ENCODE measurements around the gene TRIM46.
"Not testable (repeated sequence)": the region's sequence is repeated elsewhere in the genome, so short reads cannot be mapped to it uniquely, and the experiment has no call there.

Gene TRIM46

DNA sequence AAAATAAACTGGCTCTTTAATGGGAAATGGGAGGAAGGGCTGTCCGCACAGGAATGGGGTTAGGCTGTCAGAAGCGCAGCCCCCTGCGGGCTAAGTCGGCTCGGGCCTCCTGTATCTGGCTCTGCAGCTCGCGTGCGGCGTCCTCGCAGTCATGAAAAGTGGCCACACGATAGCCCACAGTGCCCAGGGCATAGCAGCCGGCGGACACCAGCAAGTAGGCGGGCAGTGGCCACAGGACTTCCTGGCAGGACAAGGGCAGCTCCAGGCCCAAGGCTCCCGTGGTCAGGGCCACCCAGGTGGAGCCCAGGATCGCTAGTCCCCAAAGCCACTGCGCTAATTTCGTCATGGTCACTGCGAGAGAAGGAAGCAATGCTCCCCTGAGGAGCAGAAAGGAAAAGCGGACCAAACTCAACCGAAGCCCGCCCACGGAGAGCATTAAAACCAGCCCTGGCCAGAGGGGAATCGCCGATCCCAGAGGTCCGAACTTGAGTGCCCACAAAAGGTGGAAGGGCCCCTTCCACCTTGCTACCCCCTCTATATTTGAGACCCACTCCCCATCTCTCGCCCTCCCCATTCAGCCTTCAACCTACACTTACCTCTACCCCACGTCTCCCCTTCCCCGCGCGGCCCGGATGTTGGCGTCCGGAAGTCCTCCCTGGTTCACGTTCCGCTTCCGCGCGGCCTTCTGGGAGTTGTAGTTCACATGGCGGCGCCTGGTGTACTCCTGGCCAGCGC, 33.6 kb upstream of the TRIM46 start, which contains the start of gene DPM3:
DPM3 (minus strand) TSS at position 637 of the 735 bp plus-strand sequence; CDS start at position 346, 291 bp downstream.
- peak; percentile 94 for DNase-seq

DNA sequence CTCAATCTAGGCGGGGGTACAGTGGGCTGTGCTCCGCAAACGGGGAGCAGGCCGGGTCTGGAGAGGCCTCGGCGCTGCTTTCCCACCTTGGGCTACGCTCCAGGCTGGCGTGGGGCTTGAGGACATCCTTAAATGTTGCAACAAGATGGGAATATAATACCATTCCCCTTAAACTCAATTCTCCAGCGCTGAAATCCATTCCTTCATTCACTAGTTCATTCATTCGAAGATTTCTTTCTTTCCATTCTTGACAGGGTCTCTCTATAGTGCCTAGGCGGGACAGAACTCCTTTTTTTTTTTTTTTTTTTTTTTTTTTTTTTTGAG, 33.1 kb upstream of the TRIM46 start:
- DNase-seq, result no peak

DNA sequence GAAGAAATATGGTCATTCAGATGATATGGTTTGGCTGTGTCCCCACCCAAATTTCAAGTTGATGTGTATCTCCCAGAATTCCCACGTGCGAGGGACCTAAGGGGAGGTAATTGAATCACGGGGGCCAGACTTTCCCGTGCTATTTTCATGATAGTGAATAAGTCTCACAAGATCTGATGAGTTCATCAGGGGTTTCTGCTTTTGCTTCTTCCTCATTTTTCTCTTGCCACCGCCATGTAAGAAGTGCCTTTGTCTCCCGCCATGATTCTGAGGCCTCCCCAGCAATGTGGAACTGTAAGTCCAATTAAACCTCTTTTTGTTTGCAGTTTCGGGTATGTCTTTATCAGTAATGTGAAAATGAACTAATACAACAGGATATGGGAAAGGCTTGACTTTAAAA, 31.9 kb upstream of the TRIM46 start:
- no peak for DNase-seq

DNA sequence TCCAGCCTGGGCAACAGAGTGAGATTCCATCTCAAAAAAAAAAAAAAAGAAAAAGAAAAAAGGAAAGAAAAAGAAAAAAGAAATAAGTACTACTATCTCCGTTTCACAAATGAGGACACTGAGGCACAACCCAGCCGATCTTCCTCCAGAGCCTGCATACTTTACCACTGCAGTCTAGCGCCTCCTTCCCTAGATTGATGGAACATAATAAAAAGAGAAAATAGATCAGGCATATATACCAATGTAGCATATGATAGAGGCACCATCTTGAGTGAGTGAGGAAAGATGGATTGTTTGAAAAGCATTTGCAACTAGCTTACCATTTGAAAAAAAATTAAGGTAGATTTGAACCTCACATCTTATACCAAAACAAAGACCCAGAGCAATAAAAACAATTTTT, 28.2 kb upstream of the TRIM46 start:
- no peak for DNase-seq

DNA sequence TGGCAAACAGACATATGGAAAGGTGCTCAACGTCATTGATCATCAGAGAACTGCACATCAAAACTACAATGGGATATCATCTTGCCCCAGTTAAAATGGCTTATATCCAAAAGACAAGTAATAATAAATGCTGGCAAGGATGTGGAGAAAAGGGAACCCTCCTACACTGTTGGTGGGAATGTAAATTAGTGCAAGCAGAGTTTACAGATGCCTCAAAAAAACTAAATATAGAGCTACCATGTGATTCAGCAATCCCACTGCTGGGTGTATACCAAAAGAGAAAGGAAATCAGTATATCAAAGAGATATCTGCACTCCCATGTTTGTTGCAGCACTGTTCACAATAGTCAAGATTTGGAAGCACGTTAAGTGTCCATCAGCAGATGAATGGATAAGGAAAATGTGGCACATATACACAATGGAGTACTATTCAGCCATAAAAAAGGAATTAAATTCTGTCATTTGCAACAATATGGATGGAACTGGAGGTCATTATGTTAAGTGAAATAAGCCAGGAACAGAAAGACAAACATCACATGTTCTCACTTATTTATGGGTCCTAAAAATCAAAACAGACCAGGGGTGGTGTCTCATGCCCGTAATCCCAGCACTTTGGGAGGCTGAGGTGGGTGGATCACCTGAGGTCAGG, 17.5 kb upstream of the TRIM46 start:
- DNase-seq, result not testable (repeated sequence)

DNA sequence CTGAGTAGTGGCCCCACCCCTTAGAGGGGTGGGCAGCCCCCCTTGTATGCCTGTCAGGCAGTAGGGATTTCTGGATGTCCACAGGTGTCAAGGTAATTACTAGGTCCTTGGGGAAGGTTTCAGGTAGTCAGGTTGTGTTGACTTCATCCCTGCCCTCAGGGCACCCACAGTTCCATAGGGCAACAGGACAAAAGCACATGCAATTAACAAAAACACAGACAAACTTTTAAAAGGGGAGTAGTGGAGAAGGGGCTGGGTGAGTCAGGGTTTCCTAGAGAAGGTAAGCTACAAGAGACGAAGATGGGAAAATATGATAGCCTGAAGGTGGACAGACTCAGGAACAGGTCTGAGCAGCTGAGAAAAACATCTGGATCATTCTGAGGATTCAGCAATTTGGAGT, 14.7 kb upstream of the TRIM46 start:
- DNase-seq, result no peak

DNA sequence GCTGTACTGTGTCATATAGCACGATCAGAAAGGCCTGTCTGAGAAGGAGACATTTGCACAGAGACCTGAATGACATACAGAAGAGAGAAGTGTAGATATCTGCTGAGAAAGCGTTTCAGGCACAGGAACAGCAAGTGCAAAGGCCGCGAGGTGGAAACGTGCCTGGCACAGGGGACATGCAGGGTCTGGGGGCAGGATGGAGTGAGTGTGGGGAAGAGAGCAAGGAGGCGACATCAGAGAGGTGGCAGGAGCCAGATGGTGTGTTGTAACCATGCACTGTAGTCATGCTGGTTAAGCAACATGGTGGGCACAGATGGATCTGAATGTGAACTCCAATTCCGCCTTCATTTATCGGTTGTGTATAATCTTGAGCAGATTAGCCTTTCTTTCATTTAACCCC, 13.5 kb upstream of the TRIM46 start:
- no peak for DNase-seq

DNA sequence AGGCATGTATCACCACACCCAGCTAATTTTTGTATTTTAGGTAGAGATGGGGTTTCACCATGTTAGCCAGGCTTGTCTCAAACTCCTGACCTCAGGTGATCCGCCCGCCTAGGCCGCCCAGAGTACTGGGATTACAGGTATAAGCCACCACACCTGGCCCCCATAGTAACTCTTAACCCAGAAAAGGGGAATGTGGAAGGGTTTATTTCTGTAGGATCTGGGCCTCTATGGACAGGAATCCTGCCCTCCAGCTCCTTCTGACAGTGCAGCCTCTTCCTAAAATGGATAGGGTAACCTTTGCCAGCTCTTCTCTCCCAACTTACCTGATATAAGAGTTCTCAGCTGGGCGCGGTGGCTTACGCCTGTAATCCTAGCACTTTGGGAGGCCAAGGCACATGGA, 11.0 kb upstream of the TRIM46 start:
- not testable (repeated sequence) for DNase-seq

DNA sequence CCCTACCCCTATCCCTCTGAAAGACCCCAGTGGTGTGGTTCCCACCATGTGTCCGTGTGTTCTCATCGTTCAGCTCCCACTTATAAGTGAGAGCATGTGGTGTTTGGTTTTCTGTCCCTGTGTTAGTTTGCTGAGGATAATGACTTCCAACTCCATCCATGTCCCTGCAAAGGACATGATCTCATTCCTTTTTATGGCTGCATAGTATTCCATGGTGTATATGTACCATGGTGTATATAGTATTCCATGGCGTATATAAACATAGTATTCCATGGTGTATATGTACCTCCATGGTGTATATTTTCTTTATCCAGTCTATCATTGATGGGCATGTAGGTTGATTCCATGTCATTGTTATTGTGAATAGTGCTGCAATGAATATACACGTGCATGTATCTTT, 9.9 kb upstream of the TRIM46 start:
- not testable (repeated sequence) for DNase-seq

DNA sequence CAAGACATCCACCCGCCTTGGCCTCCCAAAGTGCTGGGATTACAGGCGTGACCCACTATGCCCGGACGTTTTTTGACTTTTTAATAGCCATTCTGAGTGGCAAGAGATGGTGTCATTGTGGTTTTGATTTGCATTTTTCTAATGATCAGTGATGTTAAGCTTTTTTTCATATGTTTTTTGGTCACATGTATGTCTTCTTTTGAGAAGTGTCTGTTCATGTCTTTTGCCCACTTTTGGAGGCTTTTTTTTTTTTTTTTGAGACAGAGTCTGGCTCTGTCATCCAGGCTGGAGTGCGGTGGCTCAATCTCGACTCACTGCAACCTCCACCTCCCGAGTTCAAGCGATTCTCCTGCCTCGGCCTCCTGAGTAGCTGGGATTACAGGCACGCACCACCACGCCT, 9.0 kb upstream of the TRIM46 start:
- DNase-seq, result not testable (repeated sequence)

DNA sequence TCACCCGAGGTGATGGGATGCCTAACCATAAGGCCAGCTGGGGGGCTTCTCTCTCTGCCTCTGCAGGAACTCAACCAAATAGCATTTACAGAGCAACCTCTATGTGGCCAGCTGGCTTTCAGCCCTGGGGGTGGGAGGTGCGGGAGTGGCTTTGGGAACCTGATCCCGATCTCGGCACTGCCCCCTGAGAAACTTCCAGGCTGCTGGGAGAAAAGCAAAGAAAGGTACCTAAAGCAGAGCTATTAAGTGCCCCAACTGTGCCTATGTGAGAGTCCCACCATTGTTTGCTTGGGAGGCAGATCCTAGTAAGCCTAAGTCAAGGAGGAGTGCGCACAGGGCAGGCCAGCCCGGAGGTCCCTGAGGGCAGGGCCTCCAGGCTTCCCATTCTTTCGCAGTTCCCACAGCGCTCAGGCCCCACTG, 7.6 kb upstream of the TRIM46 start:
- DNase-seq, result no peak

DNA sequence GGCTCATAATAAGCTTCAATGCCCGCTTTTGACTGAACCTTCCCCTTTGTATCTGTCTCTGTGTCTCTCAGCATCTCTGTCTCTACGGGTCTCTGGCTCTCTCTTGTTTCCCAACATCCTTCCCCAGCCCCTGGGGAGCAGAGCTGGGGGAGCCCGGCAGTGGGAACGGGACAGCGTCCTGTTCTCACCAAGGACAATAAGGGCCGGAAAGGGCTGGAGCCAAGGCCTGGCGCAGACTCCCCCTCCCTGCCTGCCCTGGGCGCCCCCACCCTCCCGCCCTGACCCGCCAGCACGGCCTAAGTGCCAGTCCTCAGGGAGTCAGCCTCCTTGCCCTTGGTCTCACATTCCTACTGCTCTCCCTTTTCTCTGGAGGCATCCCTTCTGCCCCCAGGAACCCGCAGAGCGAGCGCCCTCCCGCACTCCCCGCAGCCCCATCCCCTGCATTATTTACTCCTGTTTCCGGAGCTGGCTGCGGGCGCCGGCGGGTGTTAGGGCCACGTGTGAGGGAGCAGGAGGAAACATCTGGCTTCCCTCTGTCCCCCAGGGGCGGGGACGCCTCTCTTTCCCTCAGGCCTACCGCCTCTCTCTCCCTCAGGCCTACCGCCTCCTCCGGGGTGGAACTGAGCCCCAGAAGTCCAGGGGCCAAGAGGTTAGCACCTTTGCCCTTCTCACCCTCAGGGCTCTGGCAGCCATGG, 7.0 kb upstream of the TRIM46 start:
- peak; percentile 56 for DNase-seq

DNA sequence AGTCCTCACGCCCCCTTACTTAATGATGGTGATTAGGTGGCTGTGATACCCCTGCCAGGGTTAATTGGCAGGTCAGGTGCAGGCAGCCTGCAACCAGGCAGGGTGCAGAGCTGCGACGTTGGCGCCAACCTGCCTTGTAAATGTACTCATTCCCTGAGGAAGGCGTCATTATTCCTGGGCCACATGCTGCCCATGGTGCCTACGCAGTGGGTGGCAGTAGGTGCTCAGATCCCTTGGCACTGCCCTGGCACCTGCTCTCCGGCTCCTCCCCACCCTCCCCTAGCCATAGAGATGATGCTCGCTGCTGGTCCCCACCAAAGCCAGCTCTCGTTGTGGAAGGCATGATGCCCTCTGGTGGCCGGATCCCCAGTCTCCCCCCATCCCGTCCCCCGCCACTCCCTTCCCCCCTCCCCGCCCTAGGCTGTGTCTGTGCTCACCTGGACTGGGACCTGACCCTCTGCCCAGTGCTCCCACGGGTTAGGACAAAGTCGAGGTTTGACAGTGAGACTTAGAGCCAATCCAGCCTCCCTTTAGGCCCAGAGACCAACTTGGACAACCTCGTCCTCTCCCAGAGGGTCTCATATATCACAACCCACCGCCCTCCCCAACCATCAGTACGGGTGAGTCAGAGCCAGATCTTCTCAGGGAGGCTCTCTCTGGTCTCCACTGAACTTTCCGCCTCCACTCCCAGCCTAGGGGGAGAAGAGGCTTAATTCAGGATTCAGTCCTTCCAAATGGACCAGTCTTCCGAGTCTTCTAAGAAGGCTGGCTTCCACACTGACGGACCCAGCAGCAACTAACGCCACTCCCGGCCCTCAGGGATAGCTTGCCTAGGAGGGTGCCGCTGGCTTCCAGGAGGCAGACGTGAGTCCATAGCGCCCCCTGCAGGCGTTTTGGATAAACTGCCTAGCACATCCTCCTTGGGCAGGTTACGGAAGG, 6.2 kb upstream of the TRIM46 start:
- peak; percentile 97 for DNase-seq

DNA sequence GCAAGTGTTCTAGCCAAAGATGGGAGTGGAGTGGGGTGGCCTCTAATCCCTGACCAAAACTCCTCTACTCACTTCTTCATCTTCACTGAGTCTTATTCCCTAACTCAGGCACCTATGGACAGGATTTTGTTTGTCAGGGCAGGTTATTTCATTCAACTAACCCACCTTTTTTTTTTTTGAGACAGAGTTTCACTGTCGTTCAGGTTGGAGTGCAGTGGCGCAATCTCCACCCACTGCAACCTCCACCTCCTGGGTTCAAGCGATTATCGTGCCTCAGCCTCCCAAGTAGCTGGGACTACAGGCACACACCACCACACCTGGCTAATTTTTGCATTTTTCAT, 5.6 kb upstream of the TRIM46 start:
- not testable (repeated sequence) for DNase-seq

DNA sequence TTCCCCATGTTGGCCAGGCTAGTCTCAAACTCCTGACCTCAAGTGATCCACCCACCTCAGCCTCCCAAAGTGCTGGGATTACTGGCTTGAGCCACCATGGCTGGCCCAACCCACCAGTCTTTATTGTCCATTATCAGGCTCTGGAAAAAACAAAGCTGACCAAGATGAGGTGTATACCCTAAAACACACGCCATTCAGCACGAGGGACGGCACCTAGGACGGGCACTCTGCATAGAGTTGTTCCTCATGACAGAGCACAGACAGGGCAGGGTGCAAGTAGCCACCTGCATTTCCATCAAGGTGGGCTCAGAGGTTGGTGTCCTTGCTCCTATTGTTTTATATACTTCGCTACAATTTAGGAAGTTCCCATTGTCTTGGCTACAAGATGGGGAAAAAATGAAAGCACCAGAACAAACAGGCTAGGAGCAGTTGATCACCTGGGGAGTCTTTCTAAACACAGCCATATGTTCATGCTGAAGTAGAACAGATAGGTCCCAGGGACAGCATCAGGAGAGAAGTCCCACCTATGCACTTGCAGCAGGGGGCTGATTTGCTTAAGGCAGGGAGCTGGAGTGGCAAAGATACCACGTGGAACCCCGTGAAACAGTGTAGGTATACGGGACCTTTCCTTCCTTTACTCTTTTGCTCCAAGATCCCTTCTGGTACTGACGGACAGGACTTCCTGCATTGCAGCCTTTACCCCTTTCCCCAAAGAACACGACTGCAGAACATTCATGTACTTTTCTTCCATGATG, 5.0 kb upstream of the TRIM46 start:
- no peak for DNase-seq

DNA sequence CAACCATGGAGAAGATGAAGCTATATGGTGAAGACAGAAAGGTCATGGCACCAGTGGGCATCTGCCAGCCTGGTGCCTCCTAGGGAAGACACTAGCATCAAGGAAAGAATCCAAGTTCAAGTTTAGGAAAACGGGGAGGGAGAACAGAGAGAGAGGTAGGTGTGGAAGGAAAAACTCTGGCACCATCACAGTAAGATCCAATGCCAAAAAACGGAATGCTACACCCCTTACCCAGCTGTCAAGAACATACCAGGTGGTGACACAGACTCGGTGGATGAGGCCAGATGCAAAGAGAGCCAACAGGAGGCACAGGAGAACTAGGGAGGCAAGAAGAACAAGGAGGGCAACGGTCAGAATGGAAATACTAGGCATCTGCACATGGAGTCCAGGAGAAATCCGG, 4.1 kb upstream of the TRIM46 start:
- DNase-seq, result no peak

DNA sequence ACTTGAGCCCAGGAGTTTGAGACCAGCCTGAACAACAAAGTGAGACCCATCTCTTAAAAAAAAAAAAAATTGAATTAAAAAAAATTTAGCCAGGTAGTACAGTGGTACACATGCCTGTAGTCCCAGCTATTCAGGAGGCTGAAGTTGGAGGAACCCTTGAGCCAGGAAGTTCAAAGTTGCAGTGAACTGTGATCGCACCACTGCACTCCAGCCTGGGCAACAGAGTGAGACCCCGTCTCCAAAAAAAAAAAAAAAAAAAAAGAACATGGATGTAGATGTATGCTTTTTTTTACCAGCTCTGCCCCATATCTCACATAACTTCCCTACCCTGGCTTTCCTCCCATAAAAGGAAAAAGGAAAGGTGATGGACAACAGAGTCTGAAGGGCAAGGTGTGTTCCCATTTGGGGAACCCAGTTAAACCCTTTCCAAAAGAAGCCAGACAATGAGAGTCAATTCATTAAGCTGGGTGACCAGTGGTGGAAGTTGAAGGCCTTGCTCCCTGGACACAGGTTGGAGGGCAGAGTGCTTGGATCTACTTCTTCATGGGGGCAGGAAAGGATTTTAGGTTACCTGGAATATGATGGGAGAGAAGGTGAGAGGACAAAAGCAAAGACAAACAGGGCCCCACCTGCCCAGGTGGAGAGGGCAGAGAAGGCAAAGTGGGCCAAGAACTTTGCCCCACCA, 3.4 kb upstream of the TRIM46 start:
- no peak for DNase-seq

DNA sequence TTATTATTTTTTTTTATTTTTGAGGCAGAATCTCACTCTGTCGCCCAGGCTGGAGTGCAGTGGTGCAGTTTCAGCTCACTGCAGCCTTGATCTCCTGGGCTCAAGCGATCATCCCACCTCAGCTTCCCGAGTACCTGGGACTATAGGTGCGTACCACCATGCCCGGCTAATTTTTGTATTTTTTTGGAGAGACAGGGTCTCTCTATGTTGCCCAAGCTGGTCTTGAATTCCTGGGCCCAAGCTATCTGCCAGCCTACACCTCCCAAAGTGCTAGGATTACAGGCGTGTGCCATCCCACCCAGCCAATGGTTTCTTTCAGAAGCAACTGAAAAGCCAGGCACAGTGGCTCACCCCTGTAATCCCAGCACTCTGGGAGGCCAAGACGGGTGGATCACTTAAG, 2.8 kb upstream of the TRIM46 start:
- no peak for DNase-seq

DNA sequence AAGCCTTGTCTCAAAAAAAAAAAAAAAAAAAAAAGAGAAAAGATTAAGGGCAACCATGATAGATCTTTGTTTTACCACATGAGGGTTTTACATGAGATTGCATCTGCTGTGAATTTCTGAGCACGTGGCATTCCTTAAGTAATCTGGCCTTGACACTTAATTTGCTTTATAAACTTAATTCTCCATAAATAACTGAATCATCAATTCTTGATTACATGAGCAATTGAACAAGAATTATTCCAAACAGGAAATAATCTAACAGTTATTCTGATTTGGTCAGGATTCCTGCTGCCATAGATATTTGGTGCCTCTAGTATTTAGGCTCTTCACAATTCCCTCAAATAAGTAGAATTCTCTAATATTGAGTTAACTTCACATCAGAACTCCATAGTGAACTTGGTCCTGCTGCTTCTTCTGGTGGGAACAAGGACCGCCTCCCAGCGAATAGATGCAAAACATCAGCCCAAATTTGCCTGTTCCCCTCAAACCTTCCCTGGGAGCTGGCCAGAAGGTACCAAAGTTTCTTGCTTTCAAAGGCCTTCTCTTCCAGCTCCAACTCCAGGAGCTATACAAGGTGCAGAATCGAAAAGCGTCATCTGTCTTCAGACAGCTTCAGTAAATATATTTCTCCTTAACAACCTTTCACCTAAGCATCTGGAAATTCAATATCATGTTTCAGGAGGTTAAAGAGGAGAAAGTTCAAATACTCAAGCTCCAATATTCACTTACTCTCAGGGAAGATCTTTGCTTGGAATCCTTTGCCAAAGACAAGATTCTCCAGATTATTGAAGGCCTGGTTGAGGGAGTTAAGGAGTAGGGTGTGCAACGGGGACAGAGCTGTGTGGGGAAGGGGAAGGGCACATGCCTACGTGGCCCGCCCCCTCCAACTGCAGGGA, 1.6 kb upstream of the TRIM46 start:
- DNase-seq, result no peak

DNA sequence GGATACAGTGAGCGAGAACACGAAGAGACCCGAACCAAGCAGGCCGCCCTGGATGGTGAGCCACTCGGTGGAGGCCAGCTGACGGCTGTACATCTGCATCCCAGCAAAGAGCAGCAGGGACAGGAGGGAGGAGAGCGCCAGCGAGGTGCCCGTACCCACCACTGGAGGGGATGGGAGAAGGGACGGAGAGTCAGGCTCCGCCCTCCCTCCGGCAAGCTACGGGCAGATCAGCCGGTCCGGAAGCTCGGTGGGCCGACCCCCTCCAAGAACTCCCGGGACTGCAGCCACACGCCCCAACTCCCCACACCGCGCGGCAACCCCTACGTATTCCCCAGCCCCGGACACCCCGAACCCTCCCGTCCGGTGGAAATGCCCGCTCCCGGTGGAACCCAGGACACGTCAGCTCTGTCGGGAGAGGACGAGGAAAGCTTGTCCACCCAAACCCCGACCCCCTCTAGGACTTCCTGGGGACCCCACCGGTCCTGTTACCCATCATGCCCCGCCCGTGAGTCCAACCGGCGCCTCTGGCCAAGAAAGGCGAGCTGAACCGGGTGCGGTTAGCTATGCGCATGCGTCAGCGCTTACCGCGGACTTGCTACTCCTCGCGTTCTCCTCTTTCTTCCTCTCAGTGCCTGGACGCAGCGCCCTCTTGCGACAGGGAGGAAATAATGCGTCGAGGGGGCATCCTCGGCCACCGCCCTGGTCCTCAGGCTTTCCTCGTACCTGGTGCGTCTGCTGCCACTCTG, 744 bp upstream of the TRIM46 start, which contains the start of gene KRTCAP2:
KRTCAP2 (minus strand) TSS at position 573 of the 746 bp plus-strand sequence; CDS start at position 493, 80 bp downstream.
- DNase-seq, result peak; percentile 99
